Measurements from ENCODE around the gene GSKIP. TPM values are rescaled to one million over a fixed set of nuclear protein-coding genes. Genes with fewer than 3 reads are reported as not detected.

GSKIP gene
- total and polyA plus RNA-seq, 2 experiments from 2014 or later = 17.4 to 50.9 TPM

DNA sequence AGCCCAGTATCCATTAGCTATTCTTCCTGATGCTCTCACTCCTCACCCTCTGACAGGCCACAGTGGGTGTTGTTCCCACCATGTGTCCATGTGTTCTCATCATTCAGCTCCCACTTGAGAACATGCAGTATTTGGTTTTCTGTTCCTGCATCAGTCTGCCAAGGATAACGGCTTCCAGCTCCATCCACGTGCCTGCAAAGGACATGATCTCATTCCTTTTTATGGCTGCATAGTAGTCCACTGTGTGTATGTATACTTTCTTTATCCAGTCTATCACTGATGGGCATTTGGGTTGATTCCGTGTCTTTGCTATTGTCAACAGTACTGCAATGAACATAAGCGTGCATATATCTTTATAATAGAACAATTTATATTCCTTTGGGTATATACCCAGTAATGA is 9.1 kb upstream of the GSKIP start:
- H4K20me1 ChIP-seq (replicated peaks; ENCODE audit: insufficient read depth) = no peaks in the 10 kb centered on the region; the same call in 1 of the 2 replicates
- peaks cover 79% of the 10 kb centered on the region for H3K79me2 ChIP-seq (replicated peaks; ENCODE audit: insufficient read depth)
- no peak overlapping the region for H3K27ac Mint-ChIP-seq

DNA sequence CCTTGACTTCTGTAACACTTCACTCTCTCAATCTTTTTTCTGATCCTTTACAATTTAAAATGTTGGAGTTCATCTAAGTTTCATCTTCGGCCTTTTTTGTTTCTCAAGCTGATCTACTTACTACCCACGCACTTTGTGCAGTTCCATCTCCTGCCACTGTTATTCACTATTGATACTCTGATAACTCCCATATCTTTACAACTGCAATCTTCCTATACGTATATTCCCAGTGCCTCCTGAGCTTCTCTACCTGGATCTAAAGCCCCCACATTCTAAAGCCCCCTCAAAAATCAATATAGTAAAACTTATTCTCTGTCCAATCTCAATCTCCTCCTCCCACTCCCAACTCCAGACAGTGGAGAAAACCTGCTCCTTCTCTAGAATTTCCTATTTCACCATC is 6.1 kb upstream of the GSKIP start:
- Mint-ChIP-seq H3K4me3 (no peak overlapping the region; the same call in 2 of the 3 replicates), H3K27me3 (ENCODE audit: insufficient read depth, low read depth, poor library complexity) (peaks cover 1% of the 10 kb centered on the region), H3K4me1 (peaks cover 40% of the 10 kb centered on the region), H3K27ac (peak overlapping the region; percentile 87), H3K9me3 (no peaks in the 10 kb centered on the region; the same call in 2 of the 3 replicates), H3K36me3 (ENCODE audit: low read depth) (peaks cover 11% of the 10 kb centered on the region; the same call in 1 of the 3 replicates)
- H3K36me3 ChIP-seq (ENCODE audit: insufficient read depth) = no peaks in the 10 kb centered on the region
- peak overlapping the region; percentile 3; the same call in 1 of the 2 replicates for H3K27ac ChIP-seq (ENCODE audit: low read depth)
- H3K4me3 ChIP-seq = no peak overlapping the region
- no peaks in the 10 kb centered on the region for H3K27me3 ChIP-seq (ENCODE audit: insufficient read depth)
- no peak overlapping the region for H2AFZ ChIP-seq
- H3K79me2 ChIP-seq (replicated peaks; ENCODE audit: insufficient read depth) = peaks cover 81% of the 10 kb centered on the region
- no peak for ATAC-seq
- H3K4me1 ChIP-seq (ENCODE audit: insufficient read depth) = peaks cover 35% of the 10 kb centered on the region
- no peaks in the 10 kb centered on the region for H3F3A ChIP-seq (replicated peaks; ENCODE audit: low read depth)
- H3K4me2 ChIP-seq = no peak overlapping the region
- H4K20me1 ChIP-seq (replicated peaks; ENCODE audit: insufficient read depth) = no peaks in the 10 kb centered on the region; the same call in 1 of the 2 replicates
- DNase-seq (ENCODE audit: low spot score) = no peak
- H3K9me2 ChIP-seq (ENCODE audit: insufficient read depth) = no peaks in the 10 kb centered on the region
- no peak for TF ChIP-seq ZNF114 (CRISPR knock-in tag; IDR thresholded peaks at IDR 0.05)
- TF ChIP-seq JUNB (IDR thresholded peaks at IDR 0.05; ENCODE audit: unreplicated experiment) = no peak
- TF ChIP-seq, protein P1, sequence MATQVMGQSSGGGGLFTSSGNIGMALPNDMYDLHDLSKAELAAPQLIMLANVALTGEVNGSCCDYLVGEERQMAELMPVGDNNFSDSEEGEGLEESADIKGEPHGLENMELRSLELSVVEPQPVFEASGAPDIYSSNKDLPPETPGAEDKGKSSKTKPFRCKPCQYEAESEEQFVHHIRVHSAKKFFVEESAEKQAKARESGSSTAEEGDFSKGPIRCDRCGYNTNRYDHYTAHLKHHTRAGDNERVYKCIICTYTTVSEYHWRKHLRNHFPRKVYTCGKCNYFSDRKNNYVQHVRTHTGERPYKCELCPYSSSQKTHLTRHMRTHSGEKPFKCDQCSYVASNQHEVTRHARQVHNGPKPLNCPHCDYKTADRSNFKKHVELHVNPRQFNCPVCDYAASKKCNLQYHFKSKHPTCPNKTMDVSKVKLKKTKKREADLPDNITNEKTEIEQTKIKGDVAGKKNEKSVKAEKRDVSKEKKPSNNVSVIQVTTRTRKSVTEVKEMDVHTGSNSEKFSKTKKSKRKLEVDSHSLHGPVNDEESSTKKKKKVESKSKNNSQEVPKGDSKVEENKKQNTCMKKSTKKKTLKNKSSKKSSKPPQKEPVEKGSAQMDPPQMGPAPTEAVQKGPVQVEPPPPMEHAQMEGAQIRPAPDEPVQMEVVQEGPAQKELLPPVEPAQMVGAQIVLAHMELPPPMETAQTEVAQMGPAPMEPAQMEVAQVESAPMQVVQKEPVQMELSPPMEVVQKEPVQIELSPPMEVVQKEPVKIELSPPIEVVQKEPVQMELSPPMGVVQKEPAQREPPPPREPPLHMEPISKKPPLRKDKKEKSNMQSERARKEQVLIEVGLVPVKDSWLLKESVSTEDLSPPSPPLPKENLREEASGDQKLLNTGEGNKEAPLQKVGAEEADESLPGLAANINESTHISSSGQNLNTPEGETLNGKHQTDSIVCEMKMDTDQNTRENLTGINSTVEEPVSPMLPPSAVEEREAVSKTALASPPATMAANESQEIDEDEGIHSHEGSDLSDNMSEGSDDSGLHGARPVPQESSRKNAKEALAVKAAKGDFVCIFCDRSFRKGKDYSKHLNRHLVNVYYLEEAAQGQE (IDR thresholded peaks at IDR 0.05; ENCODE audit: unreplicated experiment) = no peak
- no peak for TF ChIP-seq CREB1 (CRISPR knock-in tag; IDR thresholded peaks at IDR 0.05; ENCODE audit: low read depth)
- TF ChIP-seq, protein P2, sequence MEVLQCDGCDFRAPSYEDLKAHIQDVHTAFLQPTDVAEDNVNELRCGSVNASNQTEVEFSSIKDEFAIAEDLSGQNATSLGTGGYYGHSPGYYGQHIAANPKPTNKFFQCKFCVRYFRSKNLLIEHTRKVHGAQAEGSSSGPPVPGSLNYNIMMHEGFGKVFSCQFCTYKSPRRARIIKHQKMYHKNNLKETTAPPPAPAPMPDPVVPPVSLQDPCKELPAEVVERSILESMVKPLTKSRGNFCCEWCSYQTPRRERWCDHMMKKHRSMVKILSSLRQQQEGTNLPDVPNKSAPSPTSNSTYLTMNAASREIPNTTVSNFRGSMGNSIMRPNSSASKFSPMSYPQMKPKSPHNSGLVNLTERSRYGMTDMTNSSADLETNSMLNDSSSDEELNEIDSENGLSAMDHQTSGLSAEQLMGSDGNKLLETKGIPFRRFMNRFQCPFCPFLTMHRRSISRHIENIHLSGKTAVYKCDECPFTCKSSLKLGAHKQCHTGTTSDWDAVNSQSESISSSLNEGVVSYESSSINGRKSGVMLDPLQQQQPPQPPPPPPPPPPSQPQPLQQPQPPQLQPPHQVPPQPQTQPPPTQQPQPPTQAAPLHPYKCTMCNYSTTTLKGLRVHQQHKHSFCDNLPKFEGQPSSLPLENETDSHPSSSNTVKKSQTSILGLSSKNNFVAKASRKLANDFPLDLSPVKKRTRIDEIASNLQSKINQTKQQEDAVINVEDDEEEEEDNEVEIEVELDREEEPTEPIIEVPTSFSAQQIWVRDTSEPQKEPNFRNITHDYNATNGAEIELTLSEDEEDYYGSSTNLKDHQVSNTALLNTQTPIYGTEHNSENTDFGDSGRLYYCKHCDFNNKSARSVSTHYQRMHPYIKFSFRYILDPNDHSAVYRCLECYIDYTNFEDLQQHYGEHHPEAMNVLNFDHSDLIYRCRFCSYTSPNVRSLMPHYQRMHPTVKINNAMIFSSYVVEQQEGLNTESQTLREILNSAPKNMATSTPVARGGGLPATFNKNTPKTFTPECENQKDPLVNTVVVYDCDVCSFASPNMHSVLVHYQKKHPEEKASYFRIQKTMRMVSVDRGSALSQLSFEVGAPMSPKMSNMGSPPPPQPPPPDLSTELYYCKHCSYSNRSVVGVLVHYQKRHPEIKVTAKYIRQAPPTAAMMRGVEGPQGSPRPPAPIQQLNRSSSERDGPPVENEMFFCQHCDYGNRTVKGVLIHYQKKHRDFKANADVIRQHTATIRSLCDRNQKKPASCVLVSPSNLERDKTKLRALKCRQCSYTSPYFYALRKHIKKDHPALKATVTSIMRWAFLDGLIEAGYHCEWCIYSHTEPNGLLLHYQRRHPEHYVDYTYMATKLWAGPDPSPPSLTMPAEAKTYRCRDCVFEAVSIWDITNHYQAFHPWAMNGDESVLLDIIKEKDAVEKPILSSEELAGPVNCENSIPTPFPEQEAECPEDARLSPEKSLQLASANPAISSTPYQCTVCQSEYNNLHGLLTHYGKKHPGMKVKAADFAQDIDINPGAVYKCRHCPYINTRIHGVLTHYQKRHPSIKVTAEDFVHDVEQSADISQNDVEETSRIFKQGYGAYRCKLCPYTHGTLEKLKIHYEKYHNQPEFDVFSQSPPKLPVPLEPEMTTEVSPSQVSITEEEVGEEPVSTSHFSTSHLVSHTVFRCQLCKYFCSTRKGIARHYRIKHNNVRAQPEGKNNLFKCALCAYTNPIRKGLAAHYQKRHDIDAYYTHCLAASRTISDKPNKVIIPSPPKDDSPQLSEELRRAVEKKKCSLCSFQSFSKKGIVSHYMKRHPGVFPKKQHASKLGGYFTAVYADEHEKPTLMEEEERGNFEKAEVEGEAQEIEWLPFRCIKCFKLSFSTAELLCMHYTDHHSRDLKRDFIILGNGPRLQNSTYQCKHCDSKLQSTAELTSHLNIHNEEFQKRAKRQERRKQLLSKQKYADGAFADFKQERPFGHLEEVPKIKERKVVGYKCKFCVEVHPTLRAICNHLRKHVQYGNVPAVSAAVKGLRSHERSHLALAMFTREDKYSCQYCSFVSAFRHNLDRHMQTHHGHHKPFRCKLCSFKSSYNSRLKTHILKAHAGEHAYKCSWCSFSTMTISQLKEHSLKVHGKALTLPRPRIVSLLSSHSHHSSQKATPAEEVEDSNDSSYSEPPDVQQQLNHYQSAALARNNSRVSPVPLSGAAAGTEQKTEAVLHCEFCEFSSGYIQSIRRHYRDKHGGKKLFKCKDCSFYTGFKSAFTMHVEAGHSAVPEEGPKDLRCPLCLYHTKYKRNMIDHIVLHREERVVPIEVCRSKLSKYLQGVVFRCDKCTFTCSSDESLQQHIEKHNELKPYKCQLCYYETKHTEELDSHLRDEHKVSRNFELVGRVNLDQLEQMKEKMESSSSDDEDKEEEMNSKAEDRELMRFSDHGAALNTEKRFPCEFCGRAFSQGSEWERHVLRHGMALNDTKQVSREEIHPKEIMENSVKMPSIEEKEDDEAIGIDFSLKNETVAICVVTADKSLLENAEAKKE (CRISPR knock-in tag; IDR thresholded peaks at IDR 0.05) = no peak
- TF ChIP-seq ZNF331 (CRISPR knock-in tag; IDR thresholded peaks at IDR 0.05; ENCODE audit: low read depth) = no peak
- TF ChIP-seq STAT1 (IDR thresholded peaks at IDR 0.05; ENCODE audit: unreplicated experiment) = no peak
- no peak for TF ChIP-seq NANOG (IDR thresholded peaks at IDR 0.05; ENCODE audit: borderline replicate concordance)

More for the DNA sequence above, 9.1 kb upstream of the GSKIP start:
- Mint-ChIP-seq H3K9me3 (no peaks in the 10 kb centered on the region; the same call in 2 of the 3 replicates), H3K27me3 (ENCODE audit: insufficient read depth, low read depth, poor library complexity) (peaks cover 1% of the 10 kb centered on the region), H3K4me3 (no peak overlapping the region), H3K4me1 (peaks cover 38% of the 10 kb centered on the region), H3K36me3 (ENCODE audit: low read depth) (peaks cover 11% of the 10 kb centered on the region; the same call in 1 of the 3 replicates)
- no peaks in the 10 kb centered on the region for H3K27me3 ChIP-seq (ENCODE audit: insufficient read depth)
- no peak for ATAC-seq
- no peaks in the 10 kb centered on the region; the same call in 1 of the 2 replicates for H3K9me2 ChIP-seq (ENCODE audit: insufficient read depth)
- no peak overlapping the region for H3K27ac ChIP-seq (ENCODE audit: low read depth)
- H3K4me3 ChIP-seq = no peak overlapping the region
- peaks cover 33% of the 10 kb centered on the region for H3K4me1 ChIP-seq (ENCODE audit: insufficient read depth)
- no peaks in the 10 kb centered on the region for H3K36me3 ChIP-seq (ENCODE audit: insufficient read depth)
- no peak overlapping the region for H2AFZ ChIP-seq
- no peak overlapping the region for H3K4me2 ChIP-seq
- no peak for DNase-seq (ENCODE audit: low spot score)
- H3F3A ChIP-seq (replicated peaks; ENCODE audit: low read depth) = no peaks in the 10 kb centered on the region
- TF ChIP-seq ZNF331 (CRISPR knock-in tag; IDR thresholded peaks at IDR 0.05; ENCODE audit: low read depth) = no peak
- TF ChIP-seq, protein P3, sequence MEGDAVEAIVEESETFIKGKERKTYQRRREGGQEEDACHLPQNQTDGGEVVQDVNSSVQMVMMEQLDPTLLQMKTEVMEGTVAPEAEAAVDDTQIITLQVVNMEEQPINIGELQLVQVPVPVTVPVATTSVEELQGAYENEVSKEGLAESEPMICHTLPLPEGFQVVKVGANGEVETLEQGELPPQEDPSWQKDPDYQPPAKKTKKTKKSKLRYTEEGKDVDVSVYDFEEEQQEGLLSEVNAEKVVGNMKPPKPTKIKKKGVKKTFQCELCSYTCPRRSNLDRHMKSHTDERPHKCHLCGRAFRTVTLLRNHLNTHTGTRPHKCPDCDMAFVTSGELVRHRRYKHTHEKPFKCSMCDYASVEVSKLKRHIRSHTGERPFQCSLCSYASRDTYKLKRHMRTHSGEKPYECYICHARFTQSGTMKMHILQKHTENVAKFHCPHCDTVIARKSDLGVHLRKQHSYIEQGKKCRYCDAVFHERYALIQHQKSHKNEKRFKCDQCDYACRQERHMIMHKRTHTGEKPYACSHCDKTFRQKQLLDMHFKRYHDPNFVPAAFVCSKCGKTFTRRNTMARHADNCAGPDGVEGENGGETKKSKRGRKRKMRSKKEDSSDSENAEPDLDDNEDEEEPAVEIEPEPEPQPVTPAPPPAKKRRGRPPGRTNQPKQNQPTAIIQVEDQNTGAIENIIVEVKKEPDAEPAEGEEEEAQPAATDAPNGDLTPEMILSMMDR (conservative IDR thresholded peaks at IDR 0.05; ENCODE audit: low read depth in 2 of 2) = no peak
